ENCODE measurements around the gene DRICH1. TPM values are rescaled to one million over a fixed set of nuclear protein-coding genes. Genes with fewer than 3 reads are reported as not detected.
"Not testable (repeated sequence)": the region's sequence is repeated elsewhere in the genome, so short reads cannot be mapped to it uniquely, and the experiment has no call there.

Gene DRICH1
- total RNA-seq, 1 donor from 2014 or later, result 0.43 TPM

- no peak for TF ChIP-seq CTCF (IDR thresholded peaks at IDR 0.05)
- no peaks in the 10 kb centered on the region for H3K9me3 Mint-ChIP-seq (ENCODE audit: unreplicated experiment)
- no peaks in the 10 kb centered on the region for H3K4me1 Mint-ChIP-seq (ENCODE audit: unreplicated experiment)
- H3K4me3 Mint-ChIP-seq (ENCODE audit: unreplicated experiment), result no peak overlapping the region
- H3K27me3 Mint-ChIP-seq (ENCODE audit: unreplicated experiment), result no peaks in the 10 kb centered on the region
- DNase-seq (ENCODE audit: extremely low spot score, unreplicated experiment), result no peak
- H3K27ac Mint-ChIP-seq (ENCODE audit: unreplicated experiment), result no peak overlapping the region
- peaks cover 8% of the 10 kb centered on the region for H3K36me3 Mint-ChIP-seq (ENCODE audit: unreplicated experiment)
Measured at GRCh38 chr22:23638611-23639010, 6.5 kb upstream of the DRICH1 start.

GRCh38 chr22:23635291-23635690, 3.2 kb upstream of the DRICH1 start:
- not testable (repeated sequence) for H3K27me3 Mint-ChIP-seq (ENCODE audit: unreplicated experiment); H3K27ac Mint-ChIP-seq (ENCODE audit: unreplicated experiment); H3K9me3 Mint-ChIP-seq (ENCODE audit: unreplicated experiment); DNase-seq (ENCODE audit: extremely low spot score, unreplicated experiment); H3K4me1 Mint-ChIP-seq (ENCODE audit: unreplicated experiment); H3K4me3 Mint-ChIP-seq (ENCODE audit: unreplicated experiment); H3K36me3 Mint-ChIP-seq (ENCODE audit: unreplicated experiment)

- H3K9me3 Mint-ChIP-seq (ENCODE audit: unreplicated experiment); H3K4me3 Mint-ChIP-seq (ENCODE audit: unreplicated experiment); H3K27ac Mint-ChIP-seq (ENCODE audit: unreplicated experiment); H3K4me1 Mint-ChIP-seq (ENCODE audit: unreplicated experiment); DNase-seq (ENCODE audit: extremely low spot score, unreplicated experiment); H3K36me3 Mint-ChIP-seq (ENCODE audit: unreplicated experiment): not testable (repeated sequence)
- H3K27me3 Mint-ChIP-seq (ENCODE audit: unreplicated experiment), result peaks cover 31% of the 10 kb centered on the region
Measured at GRCh38 chr22:23628056-23628743, 3.9 kb downstream of the DRICH1 start.

GRCh38 chr22:23627401-23628055, 4.6 kb downstream of the DRICH1 start:
- peaks cover 37% of the 10 kb centered on the region for H3K27me3 Mint-ChIP-seq (ENCODE audit: unreplicated experiment)

GRCh38 chr22:23626286-23626975, 5.7 kb downstream of the DRICH1 start:
- DNase-seq (ENCODE audit: extremely low spot score, unreplicated experiment), result no peak
- Mint-ChIP-seq H3K36me3 (ENCODE audit: unreplicated experiment) (no peaks in the 10 kb centered on the region), H3K27me3 (ENCODE audit: unreplicated experiment) (peaks cover 40% of the 10 kb centered on the region), H3K27ac (ENCODE audit: unreplicated experiment) (no peak overlapping the region), H3K4me3 (ENCODE audit: unreplicated experiment) (no peak overlapping the region), H3K9me3 (ENCODE audit: unreplicated experiment) (no peaks in the 10 kb centered on the region), H3K4me1 (ENCODE audit: unreplicated experiment) (no peaks in the 10 kb centered on the region)
- no peak for TF ChIP-seq CTCF (IDR thresholded peaks at IDR 0.05)

More at GRCh38 chr22:23627401-23628055, 4.6 kb downstream of the DRICH1 start:
- not testable (repeated sequence) for H3K27ac Mint-ChIP-seq (ENCODE audit: unreplicated experiment); H3K9me3 Mint-ChIP-seq (ENCODE audit: unreplicated experiment); DNase-seq (ENCODE audit: extremely low spot score, unreplicated experiment); H3K4me3 Mint-ChIP-seq (ENCODE audit: unreplicated experiment); H3K36me3 Mint-ChIP-seq (ENCODE audit: unreplicated experiment); H3K4me1 Mint-ChIP-seq (ENCODE audit: unreplicated experiment)
- TF ChIP-seq CTCF (IDR thresholded peaks at IDR 0.05), result peak; percentile 29

- DNase-seq (ENCODE audit: extremely low spot score, unreplicated experiment), result no peak
- TF ChIP-seq CTCF (IDR thresholded peaks at IDR 0.05), result no peak
- H3K9me3 Mint-ChIP-seq (ENCODE audit: unreplicated experiment), result no peaks in the 10 kb centered on the region
- no peaks in the 10 kb centered on the region for H3K4me1 Mint-ChIP-seq (ENCODE audit: unreplicated experiment)
- H3K27ac Mint-ChIP-seq (ENCODE audit: unreplicated experiment), result no peak overlapping the region
- H3K4me3 Mint-ChIP-seq (ENCODE audit: unreplicated experiment), result no peak overlapping the region
- H3K27me3 Mint-ChIP-seq (ENCODE audit: unreplicated experiment), result peaks cover 51% of the 10 kb centered on the region
- H3K36me3 Mint-ChIP-seq (ENCODE audit: unreplicated experiment), result no peaks in the 10 kb centered on the region
Measured at GRCh38 chr22:23622634-23623033, 9.5 kb downstream of the DRICH1 start.

- not testable (repeated sequence) for H3K4me1 Mint-ChIP-seq (ENCODE audit: unreplicated experiment); H3K27ac Mint-ChIP-seq (ENCODE audit: unreplicated experiment); H3K4me3 Mint-ChIP-seq (ENCODE audit: unreplicated experiment); H3K36me3 Mint-ChIP-seq (ENCODE audit: unreplicated experiment); H3K9me3 Mint-ChIP-seq (ENCODE audit: unreplicated experiment); DNase-seq (ENCODE audit: extremely low spot score, unreplicated experiment)
- H3K27me3 Mint-ChIP-seq (ENCODE audit: unreplicated experiment), result peaks cover 58% of the 10 kb centered on the region
Measured at GRCh38 chr22:23621916-23622315, 10.2 kb downstream of the DRICH1 start.

Measured in osteocyte (in vitro differentiated cells).